Measurements from ENCODE around the gene ST3GAL3.
A peak's percentile ranks its signal among the peaks of the same experiment; 100 is the strongest.
"Not testable (repeated sequence)": the region's sequence is repeated elsewhere in the genome, so short reads cannot be mapped to it uniquely, and the experiment has no call there.

Gene ST3GAL3

DNA sequence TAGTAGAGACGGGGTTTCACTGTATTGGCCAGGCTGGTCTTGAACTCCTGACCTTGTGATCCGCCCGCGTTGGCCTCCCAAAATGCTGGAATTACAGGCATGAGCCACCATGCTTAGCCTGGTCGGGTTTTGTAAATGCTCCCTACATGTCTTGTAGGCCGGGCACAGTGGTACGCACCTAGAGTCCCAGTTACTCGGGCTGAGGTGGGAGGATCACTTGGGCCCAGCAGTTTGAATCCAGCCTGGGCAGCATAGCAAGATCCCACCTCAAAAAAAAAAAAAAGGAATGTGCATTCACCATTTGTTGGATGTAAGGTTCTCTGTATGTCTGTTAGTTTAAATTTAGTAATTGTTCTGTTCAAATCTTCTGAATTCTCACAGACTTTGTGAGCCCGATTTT, 95.8 kb downstream of the ST3GAL3 start:
- no peak overlapping the region for H3K4me3 ChIP-seq (ENCODE audit: low read depth, low read length)
- no peak for DNase-seq (ENCODE audit: low read depth)

DNA sequence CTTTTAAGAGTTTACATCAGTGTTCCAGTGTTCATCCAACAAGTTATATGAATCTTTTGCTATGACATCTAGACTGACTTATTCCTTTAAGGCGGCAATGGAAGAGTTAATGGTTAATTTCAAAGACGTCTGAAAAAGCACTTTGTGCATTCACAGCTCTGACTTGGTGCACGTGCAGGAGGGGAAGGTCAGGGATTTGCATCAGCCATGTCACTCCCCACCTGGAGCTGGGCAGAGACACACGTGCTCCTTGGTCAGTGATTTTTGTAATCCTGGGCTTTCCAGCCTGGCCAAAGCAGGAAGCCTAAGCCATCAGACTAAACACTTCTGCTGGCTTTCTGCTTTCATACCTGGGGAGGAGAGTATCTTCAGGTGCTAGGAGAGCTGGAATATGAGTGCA, 96.3 kb downstream of the ST3GAL3 start:
- DNase-seq (ENCODE audit: low read depth): no peak
- H3K4me3 ChIP-seq (ENCODE audit: low read depth, low read length): no peak overlapping the region

DNA sequence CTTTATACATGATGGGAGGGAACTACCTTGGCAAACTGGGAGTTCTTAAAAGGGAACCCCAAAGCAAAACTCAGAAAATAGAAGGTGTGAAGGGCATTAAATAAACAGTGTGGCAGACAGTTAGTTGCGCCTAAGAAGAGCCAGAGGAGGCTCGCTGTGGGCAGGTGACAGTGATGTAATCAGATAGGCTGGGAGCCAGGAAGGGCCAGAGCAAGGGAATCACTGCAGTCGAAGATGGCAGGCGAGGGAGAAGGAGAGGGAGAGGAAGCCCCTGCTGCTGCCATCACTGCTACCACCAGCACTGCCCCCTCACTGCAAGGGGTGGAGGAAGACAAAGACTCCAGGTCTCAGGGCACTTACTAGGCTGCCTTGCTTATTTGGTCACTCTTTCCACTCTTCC, 97.2 kb downstream of the ST3GAL3 start:
- DNase-seq (ENCODE audit: low read depth): no peak
- H3K4me3 ChIP-seq (ENCODE audit: low read depth, low read length): no peak overlapping the region

DNA sequence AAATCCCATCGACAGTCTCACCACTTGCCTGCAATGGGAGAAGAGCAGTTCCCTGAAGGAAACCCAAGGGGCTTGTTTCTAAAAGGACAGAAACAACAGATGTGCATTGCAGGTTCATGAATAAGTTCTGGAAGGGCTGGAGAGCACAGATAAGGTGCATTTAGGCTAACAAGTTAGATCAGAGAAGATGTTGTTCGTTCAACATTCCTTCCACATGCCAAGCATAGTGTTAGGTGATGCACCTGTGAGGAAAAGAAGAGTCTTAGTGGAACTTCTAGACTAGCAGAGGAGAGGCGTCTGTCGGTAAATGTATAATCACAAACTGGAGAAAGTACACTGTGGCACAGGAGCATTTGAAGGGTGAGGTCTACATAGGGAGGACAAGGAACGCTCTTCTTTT, 98.0 kb downstream of the ST3GAL3 start:
- no peak overlapping the region for H3K4me3 ChIP-seq (ENCODE audit: low read depth, low read length)
- DNase-seq (ENCODE audit: low read depth): no peak

DNA sequence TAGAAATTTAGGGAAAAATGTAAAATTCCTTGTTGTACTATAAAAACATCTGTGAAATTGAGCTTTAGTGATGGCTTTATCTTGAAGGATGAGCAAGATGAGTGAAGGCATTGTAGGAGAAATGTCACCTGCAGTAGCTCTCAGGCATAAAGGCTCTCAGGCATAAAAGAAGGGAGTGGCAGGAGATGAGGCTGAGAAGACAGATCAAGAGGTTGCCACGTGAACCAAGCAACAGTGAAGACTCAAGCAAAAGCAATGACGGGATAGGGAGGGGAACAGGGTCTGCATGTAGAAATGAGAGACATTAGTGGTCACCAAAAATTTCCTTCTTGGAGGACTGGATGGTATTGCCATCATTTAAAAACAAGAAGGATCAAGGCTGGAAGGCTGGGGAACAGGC, 98.8 kb downstream of the ST3GAL3 start:
- no peak overlapping the region for H3K4me3 ChIP-seq (ENCODE audit: low read depth, low read length)
- no peak for DNase-seq (ENCODE audit: low read depth)

DNA sequence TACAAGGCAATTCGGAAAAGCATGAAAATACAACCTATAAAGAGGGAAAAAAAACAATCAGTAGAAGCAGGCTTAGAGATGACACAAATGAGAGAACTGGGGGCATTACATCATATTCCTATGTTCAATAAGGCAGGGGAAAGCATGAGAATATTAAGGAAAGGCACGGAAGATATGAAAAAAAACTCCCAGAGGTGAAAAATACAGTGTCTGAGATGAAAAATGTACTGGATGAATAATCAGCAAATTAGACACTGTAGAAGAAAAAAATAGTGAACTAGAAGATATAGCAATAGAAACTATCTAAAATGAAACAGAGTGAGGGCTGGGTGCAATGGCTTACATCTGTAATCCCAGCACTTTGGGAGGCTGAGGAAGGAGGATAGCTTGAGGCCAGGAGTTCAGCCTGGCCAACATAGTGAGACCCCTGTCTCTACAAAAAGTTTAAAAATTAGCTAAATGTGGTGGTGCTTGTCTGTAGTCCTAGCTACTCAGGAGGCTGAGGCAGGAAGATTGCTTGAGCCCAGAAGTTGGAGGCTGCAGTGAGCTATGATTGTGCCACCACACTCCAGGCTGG, 101.8 kb downstream of the ST3GAL3 start:
- no peak overlapping the region for H3K4me3 ChIP-seq (ENCODE audit: low read depth, low read length)
- DNase-seq (ENCODE audit: low read depth): no peak

DNA sequence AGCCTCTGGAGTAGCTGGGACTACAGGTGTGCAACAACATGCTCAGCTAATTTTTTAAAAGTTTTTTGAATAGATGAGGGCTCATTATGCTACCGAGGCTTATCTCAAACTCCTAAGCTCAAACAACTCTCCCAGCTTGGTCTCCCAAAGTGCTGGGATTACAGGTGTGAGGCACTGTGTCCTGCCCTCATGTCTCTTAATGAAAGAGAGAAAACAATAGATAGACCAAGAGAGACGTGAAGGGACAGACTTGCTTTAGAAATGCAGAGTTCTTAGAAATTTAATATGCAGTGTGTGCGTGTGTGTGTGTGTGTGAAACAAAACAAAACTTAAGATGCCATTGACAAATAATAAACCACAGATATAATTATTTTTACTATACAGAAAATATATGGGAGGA, 105.2 kb downstream of the ST3GAL3 start:
- no peak for DNase-seq (ENCODE audit: low read depth)
- H3K4me3 ChIP-seq (ENCODE audit: low read depth, low read length): no peak overlapping the region

DNA sequence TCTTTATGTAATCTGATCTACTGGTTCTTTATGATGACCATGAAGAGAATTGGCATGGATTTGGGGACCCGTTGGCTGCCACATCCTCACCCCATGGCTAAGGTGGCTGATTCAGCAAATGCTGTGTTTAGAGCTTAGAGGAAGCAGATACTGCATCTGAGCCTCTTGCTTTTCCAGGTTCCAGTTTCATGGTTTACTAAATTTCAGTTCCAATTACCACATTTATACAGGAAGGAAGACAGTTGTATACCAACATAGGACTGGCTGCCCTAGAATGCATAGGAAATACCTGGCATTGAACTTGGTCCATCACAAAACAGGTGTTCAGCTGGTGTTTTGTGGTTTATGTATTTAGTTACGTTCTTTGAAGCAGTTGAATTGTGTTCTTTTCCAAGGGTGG, 107.1 kb downstream of the ST3GAL3 start:
- H3K4me3 ChIP-seq (ENCODE audit: low read depth, low read length): no peak overlapping the region
- no peak for DNase-seq (ENCODE audit: low read depth)

DNA sequence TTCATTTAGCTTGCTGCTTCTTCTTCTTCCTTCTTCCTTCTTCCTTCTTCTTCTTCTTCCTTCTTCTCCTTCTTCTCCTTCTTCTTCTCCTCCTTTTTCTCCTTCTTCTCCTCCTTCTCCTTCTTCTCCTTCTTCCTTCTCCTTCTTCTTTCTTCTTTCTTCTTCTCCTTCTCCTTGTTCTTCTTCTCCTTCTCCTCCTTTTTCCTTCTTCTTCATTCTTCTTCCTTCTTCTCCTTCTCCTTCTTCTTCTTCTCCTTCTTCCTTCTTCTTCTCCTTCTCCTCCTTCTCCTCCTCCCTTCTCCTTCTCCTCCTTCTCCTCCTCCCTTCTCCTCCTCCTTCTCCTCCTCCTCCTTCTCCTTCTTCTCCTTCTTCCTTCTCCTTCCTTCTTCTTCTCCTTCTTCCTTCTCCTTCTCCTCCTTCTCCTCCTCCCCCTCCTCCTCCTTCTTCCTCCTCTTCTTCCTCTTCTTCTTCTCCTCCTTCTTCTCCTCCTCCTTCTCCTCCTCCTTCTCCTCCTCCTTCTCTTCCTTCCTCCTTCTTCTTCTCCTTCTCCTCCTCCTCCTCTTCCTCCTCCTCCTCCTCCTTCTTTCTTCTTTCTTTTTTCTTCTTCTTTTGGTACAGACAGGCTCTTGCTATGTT, 110.1 kb downstream of the ST3GAL3 start:
- no peak overlapping the region for H3K4me3 ChIP-seq (ENCODE audit: low read depth, low read length)
- DNase-seq (ENCODE audit: low read depth): no peak

DNA sequence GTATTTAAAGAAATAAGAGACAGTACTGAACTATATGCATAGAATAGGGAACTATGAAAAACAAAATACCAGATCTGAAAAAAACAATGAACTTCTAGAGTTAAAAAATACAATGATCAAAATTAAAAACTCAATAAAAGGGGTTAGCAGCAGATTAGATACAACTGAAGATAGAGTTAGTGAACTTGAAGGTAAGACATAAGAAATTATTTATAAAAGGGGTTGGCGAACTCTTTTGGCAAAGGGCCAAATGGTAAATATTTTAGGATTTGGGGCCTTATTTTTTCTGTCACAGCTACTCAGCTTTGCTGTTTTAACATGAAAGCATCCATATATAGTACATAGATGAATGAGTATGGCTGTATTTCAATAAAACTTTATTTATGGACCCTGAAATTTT, 111.4 kb downstream of the ST3GAL3 start:
- no peak for DNase-seq (ENCODE audit: low read depth)
- no peak overlapping the region for H3K4me3 ChIP-seq (ENCODE audit: low read depth, low read length)

DNA sequence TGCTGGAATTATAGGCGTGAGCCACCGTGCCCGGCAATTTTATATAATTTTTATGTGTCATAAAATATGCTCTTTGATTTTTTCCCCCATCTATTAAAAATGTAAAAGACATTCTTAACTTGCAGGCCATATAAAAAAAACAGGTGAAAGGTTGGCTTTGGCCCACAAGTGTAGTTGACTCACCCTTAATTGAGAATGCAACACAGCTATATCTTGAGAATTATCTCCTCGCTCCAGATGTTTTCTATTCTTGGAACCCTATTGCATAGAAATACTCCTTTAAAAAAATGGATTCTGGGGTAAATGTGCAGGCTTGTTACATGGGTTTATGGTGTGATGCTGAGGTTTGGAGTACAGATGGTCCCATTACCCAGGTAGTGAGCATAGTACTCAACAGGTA, 112.0 kb downstream of the ST3GAL3 start:
- DNase-seq (ENCODE audit: low read depth): no peak
- H3K4me3 ChIP-seq (ENCODE audit: low read depth, low read length): no peak overlapping the region

DNA sequence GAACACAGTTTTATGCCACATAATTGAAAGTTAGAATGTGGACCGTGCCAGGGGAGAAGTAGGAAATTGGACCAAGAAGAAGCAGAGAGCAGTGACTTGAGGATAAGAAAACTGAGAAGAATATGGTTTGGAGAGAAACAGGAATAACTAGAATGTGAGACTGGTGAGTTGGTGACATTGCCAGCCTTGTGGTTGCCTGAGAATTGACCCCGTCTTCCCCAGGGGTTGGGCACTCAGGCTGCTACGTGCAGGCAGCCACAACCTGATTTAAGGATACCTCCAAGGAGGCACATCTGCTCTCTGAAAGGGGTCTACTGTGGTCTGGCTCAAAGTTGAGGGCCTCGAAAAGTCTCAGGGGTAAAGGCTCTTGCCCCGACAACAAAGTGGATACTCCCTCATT, 114.1 kb downstream of the ST3GAL3 start:
- no peak for DNase-seq (ENCODE audit: low read depth)
- H3K4me3 ChIP-seq (ENCODE audit: low read depth, low read length): no peak overlapping the region

DNA sequence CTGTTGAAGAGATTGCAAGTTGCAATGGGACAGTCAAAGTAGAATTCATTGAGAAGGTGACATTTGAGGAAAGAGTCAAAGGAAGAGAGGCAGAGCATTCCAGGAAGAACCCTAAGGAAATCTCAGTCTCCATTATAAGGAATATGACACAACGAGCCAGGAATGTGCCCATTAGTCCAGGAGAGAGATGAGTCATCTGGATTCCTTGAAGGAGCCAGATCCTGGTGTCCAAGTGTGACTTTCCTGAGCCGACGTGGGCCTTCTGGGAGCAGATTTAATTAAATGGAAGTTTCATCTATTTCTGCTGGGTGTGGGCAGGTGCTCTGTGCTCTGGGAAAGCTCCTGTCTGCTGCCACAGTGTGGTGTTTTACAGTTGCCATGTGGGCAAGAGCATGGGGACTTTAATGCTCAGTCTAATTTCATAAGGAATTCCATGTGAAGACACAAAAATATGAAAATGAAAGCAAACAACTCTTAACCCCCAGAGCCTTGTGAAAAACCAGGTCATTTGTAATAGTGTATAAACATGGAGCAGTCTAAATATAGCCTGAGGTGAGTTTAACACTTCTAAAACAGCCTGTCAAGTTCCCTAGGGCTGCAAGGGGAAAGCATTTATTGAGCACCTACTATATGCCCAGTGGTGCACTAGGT, 114.8 kb downstream of the ST3GAL3 start:
- DNase-seq (ENCODE audit: low read depth): peak; percentile 55
- no peak overlapping the region for H3K4me3 ChIP-seq (ENCODE audit: low read depth, low read length)

DNA sequence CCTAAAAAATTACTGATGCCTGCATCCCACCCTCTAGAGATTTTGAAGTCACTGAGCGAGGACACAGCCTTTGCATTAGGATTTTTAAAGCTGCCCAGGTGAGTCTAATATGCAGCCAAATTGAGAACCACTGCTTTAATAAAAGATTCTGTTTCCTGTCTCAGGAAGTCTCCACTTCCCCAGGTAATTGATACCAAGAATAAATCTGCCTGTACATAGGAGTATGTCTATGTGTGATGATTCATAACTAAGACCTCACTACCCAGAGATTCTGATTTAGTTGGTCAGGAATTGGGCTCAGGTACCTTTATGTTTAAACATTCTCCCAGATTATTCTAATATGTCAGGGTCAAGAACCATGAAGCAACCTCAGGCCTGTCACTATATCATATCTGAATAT, 117.5 kb downstream of the ST3GAL3 start:
- no peak for DNase-seq (ENCODE audit: low read depth)
- H3K4me3 ChIP-seq (ENCODE audit: low read depth, low read length): no peak overlapping the region

DNA sequence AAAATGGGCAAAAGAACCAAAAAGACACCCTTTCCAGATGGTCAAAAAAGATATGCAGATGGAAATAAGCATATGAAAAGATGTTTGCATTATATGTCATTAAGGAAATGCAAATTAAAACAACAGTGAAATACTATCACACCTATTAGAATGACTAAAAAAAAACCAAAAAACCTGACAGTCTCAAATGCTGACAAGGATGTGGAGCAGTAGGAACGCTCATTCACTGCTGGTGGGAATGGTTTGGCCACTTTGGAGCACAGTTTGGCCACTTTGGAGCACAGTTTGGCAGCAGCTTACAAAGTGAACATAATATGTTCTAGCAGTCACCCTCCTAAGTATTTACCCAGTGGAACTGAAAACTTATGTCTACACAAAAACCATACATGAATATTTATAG, 121.2 kb downstream of the ST3GAL3 start:
- no peak overlapping the region for H3K4me3 ChIP-seq (ENCODE audit: low read depth, low read length)
- DNase-seq (ENCODE audit: low read depth): no peak

DNA sequence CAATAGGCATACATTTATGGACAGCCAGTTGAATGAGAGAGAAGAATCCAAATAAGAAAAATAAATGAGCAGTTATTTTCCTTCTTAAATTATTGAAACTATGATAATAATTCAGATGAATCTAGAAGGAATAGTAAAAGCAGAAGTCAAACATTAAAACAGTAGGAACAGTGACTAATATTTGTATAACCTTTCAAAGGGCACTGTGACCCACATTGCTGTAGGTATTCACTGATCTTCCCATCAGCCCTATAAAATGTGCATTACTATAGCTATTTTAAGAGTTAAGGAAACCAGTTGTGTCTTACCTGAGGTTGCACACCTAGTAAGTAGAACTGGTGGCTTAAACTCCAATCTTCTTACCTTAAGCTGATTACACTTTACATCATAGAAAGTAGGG, 123.5 kb downstream of the ST3GAL3 start:
- no peak overlapping the region for H3K4me3 ChIP-seq (ENCODE audit: low read depth, low read length)
- no peak for DNase-seq (ENCODE audit: low read depth)

DNA sequence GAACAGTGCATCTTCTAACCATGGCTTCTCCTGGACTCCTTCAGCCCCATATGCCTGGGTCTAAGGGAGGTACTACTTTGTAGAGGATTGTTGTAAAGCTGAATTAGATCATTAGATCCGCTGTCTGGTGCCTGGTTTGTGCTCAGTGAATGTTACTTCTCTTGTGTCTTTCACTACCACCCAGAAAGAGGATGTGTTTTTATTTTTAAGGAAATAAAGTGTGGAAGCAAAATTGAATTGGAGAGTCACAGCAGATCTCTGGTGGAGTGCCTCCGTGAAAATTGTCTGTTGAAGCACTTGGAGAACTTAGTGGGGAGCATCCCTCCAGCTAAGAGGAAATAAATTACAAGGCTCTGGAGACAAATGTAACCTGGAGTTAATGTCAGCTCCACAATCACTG, 124.5 kb downstream of the ST3GAL3 start:
- H3K4me3 ChIP-seq (ENCODE audit: low read depth, low read length): no peak overlapping the region
- no peak for DNase-seq (ENCODE audit: low read depth)

DNA sequence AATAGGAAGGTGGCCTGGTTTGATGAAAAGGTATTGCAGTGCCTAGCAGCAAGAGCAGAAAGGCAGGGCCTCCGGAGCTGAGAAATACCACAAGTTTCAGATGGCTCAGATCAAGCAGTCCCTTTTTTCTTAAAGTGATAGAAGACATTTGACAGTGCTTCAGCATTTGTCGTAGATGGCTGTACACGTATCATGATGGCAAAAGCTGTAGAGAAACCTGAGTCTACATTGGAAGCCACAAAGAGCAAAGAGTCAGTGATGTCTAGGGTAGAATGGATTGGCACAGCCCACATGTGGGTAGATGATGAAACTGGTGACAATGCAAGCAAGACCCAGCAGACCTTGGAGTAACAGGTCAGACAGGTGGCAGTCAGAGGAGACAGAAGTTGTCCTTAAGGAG, 124.9 kb downstream of the ST3GAL3 start:
- no peak for DNase-seq (ENCODE audit: low read depth)
- H3K4me3 ChIP-seq (ENCODE audit: low read depth, low read length): no peak overlapping the region

DNA sequence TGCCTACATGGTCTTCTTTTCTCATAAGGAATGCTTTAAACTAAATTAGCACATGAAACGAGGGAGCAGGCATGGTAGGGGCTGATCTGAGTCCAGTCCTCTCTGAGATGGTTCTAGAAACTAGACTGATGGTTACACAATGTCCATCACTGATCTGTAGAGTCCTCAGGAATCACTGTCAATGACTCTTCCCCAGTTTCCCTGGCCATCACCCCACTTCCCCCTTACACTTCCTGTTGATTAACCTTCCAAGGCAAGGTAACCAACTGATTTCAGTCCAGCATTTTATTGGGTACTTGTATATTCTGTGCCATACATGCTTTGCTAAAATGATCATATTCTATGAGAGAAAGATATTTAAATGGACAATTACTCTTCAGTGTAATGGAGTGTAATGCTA, 125.7 kb downstream of the ST3GAL3 start:
- H3K4me3 ChIP-seq (ENCODE audit: low read depth, low read length): no peak overlapping the region
- no peak for DNase-seq (ENCODE audit: low read depth)

DNA sequence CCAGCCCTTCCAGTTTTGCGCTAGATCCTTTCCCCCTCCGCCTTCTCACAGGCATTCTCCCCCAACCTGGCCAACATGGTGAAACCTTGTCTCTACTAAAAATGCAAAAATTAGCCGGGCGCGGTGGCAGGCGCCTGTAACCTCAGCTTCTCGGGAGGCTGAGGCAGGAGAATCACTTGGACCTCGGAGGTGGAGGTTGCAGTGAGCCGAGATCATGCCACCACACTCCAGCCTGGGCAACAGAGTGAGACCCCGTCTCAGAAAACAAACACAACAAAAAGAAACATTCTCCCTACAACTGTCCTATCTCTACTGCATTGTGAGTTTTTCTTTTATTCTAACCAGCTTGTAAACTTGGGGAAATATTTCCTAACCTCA, 126.6 kb downstream of the ST3GAL3 start:
- DNase-seq (ENCODE audit: low read depth); H3K4me3 ChIP-seq (ENCODE audit: low read depth, low read length): not testable (repeated sequence)

DNA sequence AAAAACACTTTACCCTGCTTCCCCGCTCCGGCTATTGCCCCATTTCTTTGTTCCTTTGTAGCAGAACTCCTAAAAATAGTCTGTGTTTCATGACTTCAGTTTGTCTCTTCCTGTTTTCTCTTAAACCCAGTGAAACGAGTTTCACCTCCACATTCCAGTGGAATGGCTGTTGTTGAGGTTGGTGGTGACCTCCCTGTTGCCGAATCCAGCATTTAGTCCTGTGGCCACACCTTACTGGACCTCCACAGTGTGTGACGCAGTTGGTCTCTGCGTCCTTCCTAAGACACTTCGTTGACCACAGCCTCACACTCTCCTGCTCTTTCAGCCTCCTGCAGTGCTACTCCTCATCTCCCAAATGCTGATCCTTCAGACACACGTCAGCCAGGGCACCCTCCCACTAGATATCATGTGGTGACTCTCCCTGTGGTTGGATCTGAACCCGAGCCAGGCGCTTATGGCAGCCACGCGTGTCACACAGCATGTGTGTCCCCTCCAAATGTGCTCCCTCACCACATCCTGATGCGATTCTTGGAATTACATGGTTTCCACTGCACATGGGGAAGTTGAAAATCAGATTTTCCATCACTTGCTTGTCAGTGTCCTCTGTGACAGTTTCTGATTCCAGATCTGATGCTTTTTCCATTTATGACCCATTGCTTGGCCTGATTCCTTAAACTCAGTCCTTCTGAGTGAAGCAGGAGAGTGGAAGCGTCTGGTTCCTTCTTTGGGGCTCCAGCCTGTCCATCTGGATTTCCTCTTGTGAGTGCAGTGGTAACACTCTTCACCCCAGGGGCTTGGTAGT, 127.1 kb downstream of the ST3GAL3 start:
- no peak overlapping the region for H3K4me3 ChIP-seq (ENCODE audit: low read depth, low read length)
- no peak for DNase-seq (ENCODE audit: low read depth)

Data from skeletal muscle cell (primary cell).